GM23248 (cell line): ENCODE data around the gene IFIH1. TPM values are rescaled to one million over a fixed set of nuclear protein-coding genes. Genes with fewer than 3 reads are reported as not detected.
A peak's percentile ranks its signal among the peaks of the same experiment; 100 is the strongest.

ENCODE experiments used
- DNase-seq: peaks from one replicate; pipeline ENCODE4 v3.0.0-alpha.2; 2015
- H2AFZ ChIP-seq: fragments of 200-600 bp; sonication (generic); 2 replicates; pipeline ENCODE4 v1.6.1; 2016; ENCODE audit warnings: antibody characterized with exemption
- H3F3A ChIP-seq: fragments of 200-600 bp; sonication (generic); 2 replicates; pipeline ENCODE4 v1.6.1; 2016; ENCODE audit warnings: mild to moderate bottlenecking, antibody characterized with exemption, mixed run types; ENCODE audit not compliant: insufficient read depth
- H3K27ac ChIP-seq: fragments of 200-600 bp; sonication (generic); 2 replicates; pipeline ENCODE4 v1.5.1; 2016; ENCODE audit warnings: mild to moderate bottlenecking
- H3K27me3 ChIP-seq: fragments of 200-600 bp; sonication (generic); replicated peaks from 2 replicates; pipeline ENCODE4 v1.6.1; 2016; ENCODE audit warnings: mild to moderate bottlenecking; ENCODE audit not compliant: insufficient read depth
- H3K36me3 ChIP-seq: fragments of 200-600 bp; sonication (generic); 2 replicates; pipeline ENCODE4 v1.6.1; 2016; ENCODE audit warnings: low read depth, mild to moderate bottlenecking
- H3K4me1 ChIP-seq: fragments of 200-600 bp; sonication (generic); 2 replicates; pipeline ENCODE4 v1.6.1; 2016; ENCODE audit warnings: mild to moderate bottlenecking; ENCODE audit not compliant: insufficient read depth
- H3K4me2 ChIP-seq: fragments of 200-600 bp; sonication (generic); one replicate; pipeline ENCODE4 v1.6.1; 2016; ENCODE audit warnings: mild to moderate bottlenecking; ENCODE audit not compliant: unreplicated experiment
- H3K4me3 ChIP-seq: fragments of 200-600 bp; sonication (generic); 2 replicates; pipeline ENCODE4 v1.5.1; 2016; ENCODE audit warnings: mild to moderate bottlenecking
- H3K79me2 ChIP-seq: fragments of 200-600 bp; sonication (generic); 2 replicates; pipeline ENCODE4 v1.6.1; 2016; ENCODE audit warnings: mild to moderate bottlenecking; ENCODE audit not compliant: insufficient read depth
- H3K9ac ChIP-seq: fragments of 200-600 bp; sonication (generic); 2 replicates; pipeline ENCODE4 v1.6.1; 2016; ENCODE audit warnings: mild to moderate bottlenecking
- H3K9me2 ChIP-seq: fragments of 200-600 bp; sonication (generic); 2 replicates; pipeline ENCODE4 v1.6.1; 2016; ENCODE audit warnings: mixed run types, mild to moderate bottlenecking, moderate library complexity; ENCODE audit not compliant: insufficient read depth
- H3K9me3 ChIP-seq: fragments of 200-600 bp; sonication (generic); one replicate; pipeline ENCODE4 v1.6.1; 2017; ENCODE audit warnings: low read depth
- H4K20me1 ChIP-seq: fragments of 200-600 bp; sonication (generic); 2 replicates; pipeline ENCODE4 v1.6.0; 2016; ENCODE audit not compliant: insufficient read depth
- EZH2 ChIP-seq: fragments of 200-600 bp; sonication (generic); IDR thresholded peaks from 2 replicates; pipeline ENCODE4 v1.6.1; 2018; ENCODE audit warnings: antibody characterized with exemption, mild to moderate bottlenecking; ENCODE audit not compliant: insufficient read depth, poor library complexity, severe bottlenecking
- EZH2phosphoT487 ChIP-seq: fragments of 200-600 bp; sonication (generic); IDR thresholded peaks from 2 replicates; pipeline ENCODE4 v1.6.1; 2018; ENCODE audit warnings: antibody characterized with exemption, moderate library complexity, mild to moderate bottlenecking, low read depth; ENCODE audit not compliant: insufficient read depth
- WGBS, 2 experiments: methylation state at CpG; one replicate each; pipeline ENCODE4 v1.1.6; 2015 to 2017; ENCODE audit warnings: low lambda C conversion rate in 2 of 2, low coverage in 1 of 2; ENCODE audit errors: missing lambda C conversion rate in 2 of 2; 5-methylcytosine and 5-hydroxymethylcytosine counted together
- in situ Hi-C: fragments of 300-500 bp; cut with MboI; formaldehyde crosslinking; loops from 2 replicates; pipeline ENCODE4 v1.15.0; 2020
- polyA plus RNA-seq: library from polyadenylated mRNA; unstranded; fragments of >200 nt; fragmentation: Nextera tagmentation; extraction: Ambion mirVana; gene quantifications from 2 replicates; pipeline ENCODE4 v1.2.1, GENCODE V29; 2016
- total RNA-seq: library from RNA; depleted of rRNA; stranded (reverse); fragments of >200 nt; shearing (Covaris generic); gene quantifications from 2 replicates; pipeline ENCODE4 v1.2.3, GENCODE V29; 2014

IFIH1 gene
- total and polyA plus RNA-seq, 2 experiments from 2014 or later: 1.3 to 1.6 TPM

- in situ Hi-C loops: no loop called here
- Histone ChIP-seq H3K79me2 (no peaks in the 10 kb centered on the region), H3K4me3 (peak overlapping the region; percentile 83), H3K4me2 (peak overlapping the region; percentile 71), H3K27ac (no peak overlapping the region), H3K9me2 (no peaks in the 10 kb centered on the region), H3K9me3 (no peaks in the 10 kb centered on the region), H3K9ac (no peak overlapping the region), H3K27me3 (0 out of 2 replicates have a peak, but pooled peaks cover 9% of the 10 kb centered on the region), H3F3A (no peaks in the 10 kb centered on the region), H3K36me3 (no peaks in the 10 kb centered on the region), H4K20me1 (no peaks in the 10 kb centered on the region), H3K4me1 (no peaks in the 10 kb centered on the region), H2AFZ (peak overlapping the region; percentile 92)
- 33 to 47% methylated on average over 4 of the region's 4 CpGs for WGBS, 2 experiments
- DNase-seq: no peak
- TF ChIP-seq EZH2phosphoT487: no peak
Observed at GRCh38 chr2:162343492-162343823, 25.0 kb upstream of the IFIH1 start.

GRCh38 chr2:162342841-162343240 is 24.4 kb upstream of the IFIH1 start:
- Histone ChIP-seq H3K27me3 (0 out of 2 replicates have a peak, but pooled peaks cover 9% of the 10 kb centered on the region), H3F3A (no peaks in the 10 kb centered on the region), H3K36me3 (no peaks in the 10 kb centered on the region), H3K4me3 (no peak overlapping the region), H4K20me1 (no peaks in the 10 kb centered on the region), H2AFZ (no peak overlapping the region), H3K9me3 (no peaks in the 10 kb centered on the region), H3K4me2 (no peak overlapping the region), H3K4me1 (no peaks in the 10 kb centered on the region), H3K79me2 (no peaks in the 10 kb centered on the region), H3K9ac (no peak overlapping the region), H3K27ac (no peak overlapping the region), H3K9me2 (no peaks in the 10 kb centered on the region)
- in situ Hi-C loops: no loop called here
- 90 to 91% methylated on average over 2 of the region's 2 CpGs for WGBS, 2 experiments
- no peak for DNase-seq
- TF ChIP-seq EZH2phosphoT487: no peak
- TF ChIP-seq EZH2: no peak

GRCh38 chr2:162342321-162342720 is 23.8 kb upstream of the IFIH1 start:
- H3K4me1 ChIP-seq: no peaks in the 10 kb centered on the region
- H3K79me2 ChIP-seq: no peaks in the 10 kb centered on the region
- 0 out of 2 replicates have a peak, but pooled peaks cover 9% of the 10 kb centered on the region for H3K27me3 ChIP-seq
- H3K9ac ChIP-seq: no peak overlapping the region
- no peak for DNase-seq
- H3K27ac ChIP-seq: no peak overlapping the region
- no peak overlapping the region for H3K4me2 ChIP-seq
- no peaks in the 10 kb centered on the region for H3F3A ChIP-seq
- H4K20me1 ChIP-seq: no peaks in the 10 kb centered on the region
- H3K36me3 ChIP-seq: no peaks in the 10 kb centered on the region
- no peak overlapping the region for H3K4me3 ChIP-seq
- H3K9me3 ChIP-seq: no peaks in the 10 kb centered on the region
- in situ Hi-C loops: no loop called here
- no peak overlapping the region for H2AFZ ChIP-seq
- WGBS, 2 experiments: 35 to 38% methylated on average over 3 of the region's 3 CpGs
- no peaks in the 10 kb centered on the region for H3K9me2 ChIP-seq
- TF ChIP-seq EZH2phosphoT487 (no peak), EZH2 (no peak)

- no peak overlapping the region for H3K9ac ChIP-seq
- H3K27ac ChIP-seq: no peak overlapping the region
- H2AFZ ChIP-seq: no peak overlapping the region
- TF ChIP-seq EZH2 (no peak), EZH2phosphoT487 (no peak)
- in situ Hi-C loops: no loop called here
- H3K9me3 ChIP-seq: no peaks in the 10 kb centered on the region
- H3K79me2 ChIP-seq: no peaks in the 10 kb centered on the region
- no peaks in the 10 kb centered on the region for H3K9me2 ChIP-seq
- 0 out of 2 replicates have a peak, but pooled peaks cover 4% of the 10 kb centered on the region for H3K27me3 ChIP-seq
- H4K20me1 ChIP-seq: no peaks in the 10 kb centered on the region
- no peaks in the 10 kb centered on the region for H3F3A ChIP-seq
- no peak overlapping the region for H3K4me2 ChIP-seq
- H3K4me3 ChIP-seq: no peak overlapping the region
- DNase-seq: no peak
- H3K36me3 ChIP-seq: no peaks in the 10 kb centered on the region
- H3K4me1 ChIP-seq: no peaks in the 10 kb centered on the region
Observed at GRCh38 chr2:162340822-162341221, 22.3 kb upstream of the IFIH1 start.

- in situ Hi-C loops: no loop called here
- TF ChIP-seq EZH2phosphoT487: no peak
- WGBS, 2 experiments: 40 to 44% methylated on average over 2 of the region's 2 CpGs
- no peak overlapping the region for H3K9ac ChIP-seq
- no peaks in the 10 kb centered on the region for H3K9me3 ChIP-seq
- no peak for DNase-seq
- H4K20me1 ChIP-seq: no peaks in the 10 kb centered on the region
- H3K27me3 ChIP-seq: no peaks in the 10 kb centered on the region
- H3K4me1 ChIP-seq: no peaks in the 10 kb centered on the region
- H3K79me2 ChIP-seq: no peaks in the 10 kb centered on the region
- H3K9me2 ChIP-seq: no peaks in the 10 kb centered on the region
- H3K27ac ChIP-seq: no peak overlapping the region
- H3K36me3 ChIP-seq: no peaks in the 10 kb centered on the region
- no peak overlapping the region for H3K4me2 ChIP-seq
- no peaks in the 10 kb centered on the region for H3F3A ChIP-seq
- H2AFZ ChIP-seq: no peak overlapping the region
- no peak overlapping the region for H3K4me3 ChIP-seq
Observed at GRCh38 chr2:162337868-162338267, 19.4 kb upstream of the IFIH1 start.
